RWPE2 (cell line): ENCODE measurements around the gene RARB.

Experiments
- ATAC-seq: fragments of 200-7000 bp; cut with Tn5 transposase; 3 replicates; pipeline ENCODE4 v1.9.1; 2021; ENCODE audit warnings: low read depth
- DNase-seq: peaks from one replicate; pipeline ENCODE4 v3.0.0-alpha.2; 2020; ENCODE audit warnings: low spot score
- H3K27ac ChIP-seq: fragments of 450-650 bp; 2 replicates; pipeline ENCODE4 v1.5.1; 2017; ENCODE audit warnings: mild to moderate bottlenecking; ENCODE audit not compliant: poor library complexity, severe bottlenecking
- H3K27me3 ChIP-seq: fragments of 250-450 bp; sonication (Bioruptor Pico); 2 replicates; pipeline ENCODE4 v1.5.1; 2021; ENCODE audit warnings: mild to moderate bottlenecking, moderate library complexity; ENCODE audit not compliant: insufficient read depth, poor library complexity, severe bottlenecking
- H3K36me3 ChIP-seq: fragments of 250-450 bp; sonication (Bioruptor Pico); 2 replicates; pipeline ENCODE4 v1.5.1; 2020; ENCODE audit warnings: low read depth, mild to moderate bottlenecking, moderate library complexity
- H3K4me1 ChIP-seq: fragments of 250-450 bp; sonication (Bioruptor Pico); 2 replicates; pipeline ENCODE4 v1.5.1; 2021; ENCODE audit warnings: mild to moderate bottlenecking, moderate library complexity; ENCODE audit not compliant: insufficient read depth, poor library complexity, severe bottlenecking
- H3K4me3 ChIP-seq: fragments of 250-450 bp; sonication (Bioruptor Pico); 2 replicates; pipeline ENCODE4 v1.5.1; 2021; ENCODE audit warnings: mild to moderate bottlenecking, moderate library complexity; ENCODE audit not compliant: severe bottlenecking
- H3K9me3 ChIP-seq: fragments of 250-450 bp; sonication (Bioruptor Pico); 2 replicates; pipeline ENCODE4 v1.5.1; 2021; ENCODE audit warnings: mild to moderate bottlenecking, moderate library complexity; ENCODE audit not compliant: severe bottlenecking
- CTCF ChIP-seq: fragments of 450-650 bp; IDR thresholded peaks from one replicate; pipeline ENCODE4 v1.5.1; 2017; ENCODE audit warnings: mild to moderate bottlenecking, moderate library complexity; ENCODE audit not compliant: poor library complexity, severe bottlenecking

Gene RARB

GRCh38 chr3:25427942-25428788 lies at the start of gene RARB:
TSS of gene RARB (plus strand) at chr3:25428263. CDS start at chr3:25428732, 469 bp downstream.
- ATAC-seq (0 out of 3 replicates have a peak, but pooled peaks have one; percentile 15), DNase-seq (no peak)
- Histone ChIP-seq H3K4me1 (peaks cover 29% of the 10 kb centered on the region), H3K36me3 (no peaks in the 10 kb centered on the region), H3K4me3 (peak within 1 kb of the TSS; percentile 12), H3K27ac (no peak within 1 kb of the TSS), H3K27me3 (no peaks in the 10 kb centered on the region), H3K9me3 (no peaks in the 10 kb centered on the region)
- TF ChIP-seq CTCF = no peak

- no peak overlapping the region for H3K27ac ChIP-seq
- H3K9me3 ChIP-seq = no peaks in the 10 kb centered on the region
These were observed 49.2 kb upstream of the RARB start for GRCh38 chr3:25378786-25379311.

GRCh38 chr3:25380222-25380739 lies 47.8 kb upstream of the RARB start:
- no peaks in the 10 kb centered on the region for H3K27me3 ChIP-seq
- H3K36me3 ChIP-seq = no peaks in the 10 kb centered on the region
- H3K4me3 ChIP-seq = no peak overlapping the region
- no peaks in the 10 kb centered on the region for H3K9me3 ChIP-seq
- DNase-seq = no peak
- TF ChIP-seq CTCF = no peak
- ATAC-seq = no peak
- no peak overlapping the region for H3K27ac ChIP-seq
- H3K4me1 ChIP-seq = no peaks in the 10 kb centered on the region

More at GRCh38 chr3:25378786-25379311, 49.2 kb upstream of the RARB start:
- Histone ChIP-seq H3K36me3 (no peaks in the 10 kb centered on the region), H3K4me3 (no peak overlapping the region), H3K4me1 (no peaks in the 10 kb centered on the region), H3K27me3 (no peaks in the 10 kb centered on the region)
- ATAC-seq = no peak
- DNase-seq = no peak
- TF ChIP-seq CTCF = no peak

- H3K4me1 ChIP-seq = no peaks in the 10 kb centered on the region
- no peaks in the 10 kb centered on the region for H3K9me3 ChIP-seq
- H3K27me3 ChIP-seq = no peaks in the 10 kb centered on the region
- H3K27ac ChIP-seq = no peak overlapping the region
- H3K4me3 ChIP-seq = no peak overlapping the region
- TF ChIP-seq CTCF = no peak
- ATAC-seq (no peak), DNase-seq (no peak)
- H3K36me3 ChIP-seq = no peaks in the 10 kb centered on the region
These were observed 47.0 kb upstream of the RARB start for GRCh38 chr3:25381083-25381482.
